Renal cortical epithelial cell (primary cell): Measurements from ENCODE around the gene CCL23. TPM values are rescaled to one million over a fixed set of nuclear protein-coding genes. Genes with fewer than 3 reads are reported as not detected.
"Not testable (repeated sequence)": the region's sequence is repeated elsewhere in the genome, so short reads cannot be mapped to it uniquely, and the experiment has no call there.

Experiments
- DNase-seq: peaks from one replicate; pipeline ENCODE4 v3.0.0-alpha.2; 2011; ENCODE audit warnings: low read depth
- total RNA-seq: library from RNA; depleted of rRNA; stranded (reverse); fragments of >200 nt; gene quantifications from 2 replicates; pipeline ENCODE4 v1.2.3, GENCODE V29; 2014

Gene CCL23
- total RNA-seq, result not detected in 2 replicates

GRCh38 chr17:36017799-36018198 is at the start of gene CCL23:
TSS of gene CCL23 (minus strand) at chr17:36017972. CDS start at chr17:36017897, 75 bp downstream.
- DNase-seq, result no peak

GRCh38 chr17:36066365-36066985 is 48.7 kb upstream of the CCL23 start:
- no peak for DNase-seq

- DNase-seq, result no peak
Observed at GRCh38 chr17:36063786-36064541, 46.2 kb upstream of the CCL23 start, which contains the start of gene CCL18. TSS of gene CCL18 (plus strand) at chr17:36064272. CDS start at chr17:36064343, 71 bp downstream.

DNA sequence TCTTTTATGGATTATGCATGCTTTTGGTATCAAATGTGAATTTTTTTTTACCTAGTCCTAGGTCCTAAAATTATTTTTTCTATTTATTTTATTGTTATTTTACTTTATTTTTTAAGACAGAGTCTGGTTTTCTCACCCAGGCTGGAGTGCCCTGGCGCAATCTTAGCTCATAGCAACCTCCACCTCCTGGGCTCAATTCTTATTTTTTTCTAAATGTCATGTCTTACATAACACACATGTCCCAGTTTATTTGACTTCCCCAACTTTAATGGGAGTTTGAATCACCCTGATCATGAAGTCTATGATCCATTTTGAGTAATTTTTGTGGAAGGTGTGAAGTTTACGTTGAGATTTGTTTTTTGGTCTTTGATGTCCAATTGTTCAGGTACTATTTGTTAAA is 43.0 kb upstream of the CCL23 start:
- DNase-seq, result no peak

DNA sequence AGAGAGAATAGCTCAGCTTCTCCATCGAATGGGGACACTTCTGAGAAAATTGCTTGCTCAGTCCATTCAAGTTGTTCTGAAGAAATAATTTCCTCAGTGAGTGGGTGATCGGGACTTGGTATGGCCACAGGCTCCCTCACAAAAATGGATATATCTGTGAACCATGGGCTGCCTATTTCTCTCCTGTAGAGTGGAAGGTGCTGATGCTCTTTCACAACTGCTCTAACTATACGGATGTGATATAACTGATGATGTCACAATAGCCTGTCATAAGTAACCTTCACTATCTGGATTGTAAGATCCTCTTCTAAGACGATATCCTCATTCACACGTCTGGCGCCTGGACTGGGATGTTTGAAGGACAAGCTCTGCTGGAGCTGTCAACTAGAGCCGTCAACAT is 41.6 kb upstream of the CCL23 start:
- no peak for DNase-seq

GRCh38 chr17:36057911-36058310 is 40.1 kb upstream of the CCL23 start:
- no peak for DNase-seq

- DNase-seq, result no peak
Observed at GRCh38 chr17:36055921-36056520, 38.2 kb upstream of the CCL23 start.

GRCh38 chr17:36055171-36055570 is 37.4 kb upstream of the CCL23 start:
- no peak for DNase-seq

GRCh38 chr17:36049643-36050042 is 31.9 kb upstream of the CCL23 start:
- DNase-seq, result no peak

DNA sequence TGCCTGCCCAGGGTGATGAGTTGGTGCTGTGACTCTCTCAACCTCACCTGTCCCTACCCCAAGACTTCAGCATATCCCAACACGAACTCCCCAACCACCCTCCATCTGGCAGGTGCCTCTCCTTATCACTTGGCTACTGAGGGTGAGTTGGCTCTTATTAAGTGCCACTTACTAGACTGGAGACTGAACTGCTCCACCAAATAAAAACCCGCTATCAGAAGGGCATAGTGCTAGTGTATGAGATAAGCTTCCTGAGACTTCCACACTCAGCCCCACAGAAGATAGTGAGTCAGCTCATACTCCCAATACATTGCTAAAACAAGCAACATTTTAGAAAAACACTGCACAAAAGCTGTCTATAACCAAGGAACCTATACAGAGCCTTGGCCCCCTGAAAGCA is 30.3 kb upstream of the CCL23 start:
- no peak for DNase-seq

DNA sequence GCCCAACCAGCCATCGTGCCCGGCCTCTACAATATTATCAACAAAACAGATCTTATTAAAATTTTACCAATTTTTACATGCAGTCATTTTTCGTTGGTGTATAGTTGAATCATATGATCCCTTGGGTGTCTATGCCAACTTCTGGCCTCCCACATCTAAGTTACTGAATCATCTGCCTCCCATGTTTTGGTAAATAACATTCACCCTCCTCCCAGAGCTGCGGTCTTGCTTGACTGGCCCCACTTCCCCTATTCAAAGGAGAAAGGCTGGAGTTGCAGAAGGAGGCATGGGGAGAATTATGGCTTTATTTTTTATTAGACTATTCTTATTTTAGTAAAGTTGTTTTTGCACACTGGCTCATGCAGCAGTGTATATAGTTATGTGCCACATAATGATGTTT is 18.5 kb upstream of the CCL23 start:
- no peak for DNase-seq

- no peak for DNase-seq
Observed at GRCh38 chr17:36034127-36034526, 16.4 kb upstream of the CCL23 start.

- no peak for DNase-seq
Observed at GRCh38 chr17:36030956-36031355, 13.2 kb upstream of the CCL23 start.

DNA sequence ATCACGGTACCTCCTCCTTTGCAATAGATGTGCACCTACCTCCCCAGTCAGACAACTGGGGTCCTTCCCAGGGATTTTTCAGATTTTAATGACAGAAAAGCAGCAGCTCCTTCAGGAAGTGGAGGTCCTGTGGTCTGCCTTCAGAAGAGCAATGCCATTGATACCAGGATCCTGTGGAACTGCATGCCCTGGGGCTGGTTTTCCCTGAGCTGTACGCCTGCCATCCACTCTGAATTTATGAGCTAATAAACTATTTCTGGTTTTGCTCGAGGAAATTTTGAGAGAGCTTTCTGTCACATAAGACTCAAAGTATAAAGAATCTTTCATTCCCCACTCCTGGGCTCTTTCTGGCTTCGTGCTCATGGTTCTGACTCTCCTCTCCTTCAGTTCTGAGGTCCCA is 10.0 kb upstream of the CCL23 start:
- DNase-seq, result no peak

- DNase-seq, result no peak
Observed at GRCh38 chr17:36024106-36024869, 6.5 kb upstream of the CCL23 start.

GRCh38 chr17:36019423-36019822 is 1.7 kb upstream of the CCL23 start:
- no peak for DNase-seq

DNA sequence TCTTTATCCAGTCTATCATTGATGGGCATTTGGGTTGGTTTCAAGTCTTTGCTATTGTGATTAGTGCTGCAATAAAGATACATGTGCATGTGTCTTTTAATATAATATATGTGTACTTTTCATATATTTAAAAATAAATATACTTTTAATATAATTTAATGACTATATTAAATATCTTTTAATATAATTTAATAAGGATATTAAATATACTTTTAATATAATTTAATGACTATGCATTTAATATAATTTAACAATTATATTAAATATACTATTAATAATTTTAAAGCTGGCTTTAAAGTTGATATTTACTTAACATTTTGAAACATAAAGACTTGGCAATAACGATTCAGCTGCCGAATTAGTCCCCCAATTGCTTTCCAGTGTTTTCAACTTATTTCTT is 1.2 kb downstream of the CCL23 start:
- DNase-seq, result no peak

DNA sequence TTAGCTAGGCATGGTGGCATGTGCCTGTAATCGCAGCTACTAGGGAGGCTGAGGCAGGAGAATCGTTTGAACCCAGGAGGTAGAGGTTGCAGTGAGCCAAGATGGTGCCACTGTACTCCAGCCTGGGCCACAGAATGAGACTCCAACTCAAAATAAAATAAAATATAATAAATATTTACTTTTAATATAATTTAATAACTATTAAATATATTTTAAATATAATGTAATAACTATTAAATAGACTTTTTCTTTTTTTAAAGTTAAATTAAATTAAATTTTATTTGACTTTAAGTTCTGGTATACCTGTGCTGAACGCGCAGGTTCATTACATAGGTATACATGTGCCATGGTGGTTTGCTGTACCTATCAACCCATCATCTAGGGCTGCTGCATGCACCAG is 1.9 kb downstream of the CCL23 start:
- not testable (repeated sequence) for DNase-seq

GRCh38 chr17:36014946-36015345 is 2.8 kb downstream of the CCL23 start:
- no peak for DNase-seq

DNA sequence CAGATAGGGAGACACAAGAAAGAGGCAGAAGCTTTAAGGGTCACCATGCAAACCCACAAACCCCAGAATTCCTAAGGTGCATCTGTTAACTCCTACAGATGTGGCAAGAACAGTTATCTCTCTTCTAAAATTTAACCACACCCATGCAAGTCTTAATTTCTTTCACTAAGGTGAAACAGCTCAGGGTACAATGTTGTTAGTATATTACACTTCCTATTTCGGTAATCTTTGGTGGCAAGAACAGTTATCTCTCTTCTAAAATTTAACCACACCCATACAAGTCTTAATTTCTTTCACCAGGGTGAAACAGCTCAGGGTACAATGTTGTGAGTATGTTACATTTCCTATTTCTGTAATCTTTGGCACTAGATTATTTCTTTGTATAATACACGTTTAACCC is 6.6 kb downstream of the CCL23 start:
- DNase-seq, result no peak

DNA sequence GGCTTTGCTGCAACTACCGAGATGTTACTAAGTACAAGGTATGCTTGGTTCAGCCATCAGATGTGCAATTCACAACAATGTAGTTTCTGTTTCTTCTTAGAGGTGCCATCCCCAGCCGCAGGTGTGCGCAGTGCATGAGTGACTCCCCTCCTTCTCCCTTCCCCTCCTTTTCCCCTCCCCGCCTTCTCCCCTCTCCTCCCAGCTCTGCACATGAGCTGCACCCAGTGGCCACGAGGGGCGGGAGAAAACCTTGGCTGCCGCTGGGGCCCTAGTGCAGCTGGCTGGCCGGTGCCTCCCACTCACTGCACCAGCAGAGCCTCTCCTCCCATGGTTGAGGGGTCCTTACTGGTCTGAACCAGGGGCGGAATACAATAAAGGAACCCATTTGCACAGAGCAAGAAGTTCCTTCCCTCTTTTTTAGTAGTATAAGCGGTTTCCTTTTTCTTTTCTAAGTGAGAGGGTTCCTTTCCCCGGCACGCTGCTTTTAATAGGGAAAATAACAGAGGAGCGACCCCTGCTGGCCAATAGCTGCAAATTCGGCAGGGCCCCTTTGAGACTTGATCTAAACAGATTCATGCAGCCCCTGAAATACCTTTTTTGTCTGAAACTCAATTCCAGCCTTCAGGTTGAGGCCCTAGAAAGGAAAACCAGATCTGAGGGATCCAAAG is 8.6 kb downstream of the CCL23 start:
- no peak for DNase-seq

- no peak for DNase-seq
Observed at GRCh38 chr17:36004594-36005108, 13.1 kb downstream of the CCL23 start.
